ELR (cell line): ENCODE data around the gene DACH1.

Source experiments
- DNase-seq: peaks from one replicate; pipeline ENCODE4 v3.0.0-alpha.2; 2015; ENCODE audit warnings: low read depth

The DACH1 gene

DNA sequence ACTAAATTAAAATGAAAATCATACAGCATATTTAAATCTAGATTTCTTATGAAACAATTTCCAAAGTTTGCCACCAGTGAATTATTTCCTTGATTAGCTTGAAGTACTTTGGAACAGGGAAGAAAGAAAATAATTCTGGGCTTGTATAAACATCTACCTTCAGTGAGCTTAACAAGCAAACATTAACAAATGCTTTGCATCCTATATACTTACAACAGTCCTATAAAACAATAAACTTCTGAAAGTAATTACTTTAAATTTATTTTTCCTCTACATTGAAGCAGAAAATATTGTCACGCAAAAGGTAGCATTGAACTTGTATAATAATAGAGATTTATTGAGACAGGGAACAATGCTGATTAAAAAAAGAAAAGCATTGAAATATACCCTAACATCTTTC is 164.8 kb downstream of the DACH1 start:
- DNase-seq = no peak

DNA sequence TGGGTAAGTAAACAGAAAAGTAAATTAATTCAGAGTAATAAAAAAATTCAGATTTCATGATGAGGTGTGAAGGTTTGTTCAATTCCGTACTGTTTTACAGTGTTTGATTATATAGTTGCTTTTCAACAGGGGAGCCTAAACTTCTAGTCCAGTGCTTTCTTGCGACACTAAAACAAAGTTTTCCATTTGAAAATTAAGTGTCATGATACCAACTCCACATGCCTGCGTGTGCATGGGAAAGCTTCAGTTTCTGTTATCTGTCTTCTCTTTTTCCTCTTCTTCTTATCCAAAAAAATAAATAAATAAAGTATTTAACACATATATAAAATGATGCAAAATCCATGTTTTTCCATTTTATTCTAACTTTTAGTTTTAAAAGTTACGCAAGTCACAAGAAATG is 165.3 kb downstream of the DACH1 start:
- DNase-seq = no peak

DNA sequence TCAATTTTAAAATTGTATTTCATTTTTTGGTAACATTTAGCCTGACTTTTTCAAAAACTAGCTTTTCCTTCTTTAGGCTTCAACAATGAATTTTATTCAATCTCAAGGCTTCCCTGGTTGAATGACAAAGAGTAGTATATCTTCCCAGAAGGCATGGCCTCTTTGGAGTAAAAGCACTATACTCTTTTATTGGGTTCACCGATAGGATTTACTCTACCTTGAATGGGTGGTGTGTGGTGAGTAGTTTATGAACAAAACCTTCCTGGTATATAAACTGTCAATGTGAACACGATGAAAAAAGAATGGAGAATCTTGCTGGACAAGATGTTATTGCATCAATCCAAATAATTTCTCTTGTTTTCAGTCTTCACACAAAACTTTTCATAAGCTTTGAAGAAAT is 167.7 kb downstream of the DACH1 start:
- no peak for DNase-seq

DNA sequence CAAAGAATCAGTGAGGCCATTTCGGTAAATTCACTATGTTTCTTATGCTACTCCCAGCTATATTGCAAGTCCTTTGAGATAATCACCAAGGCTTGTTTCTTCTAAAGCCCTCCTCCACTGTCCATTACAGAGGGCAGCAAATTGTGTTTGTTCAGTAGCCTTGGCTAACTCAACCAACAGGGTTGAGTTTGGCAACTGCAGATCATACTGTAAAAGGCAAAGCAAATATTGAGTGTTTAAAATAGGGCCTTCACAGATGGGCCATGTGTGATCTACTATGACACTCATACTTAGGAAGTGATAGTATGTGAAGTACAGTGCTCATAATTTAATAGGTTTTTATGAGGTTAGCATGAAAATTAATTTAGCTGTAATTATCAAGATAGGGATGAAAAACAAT is 171.3 kb downstream of the DACH1 start:
- no peak for DNase-seq

DNA sequence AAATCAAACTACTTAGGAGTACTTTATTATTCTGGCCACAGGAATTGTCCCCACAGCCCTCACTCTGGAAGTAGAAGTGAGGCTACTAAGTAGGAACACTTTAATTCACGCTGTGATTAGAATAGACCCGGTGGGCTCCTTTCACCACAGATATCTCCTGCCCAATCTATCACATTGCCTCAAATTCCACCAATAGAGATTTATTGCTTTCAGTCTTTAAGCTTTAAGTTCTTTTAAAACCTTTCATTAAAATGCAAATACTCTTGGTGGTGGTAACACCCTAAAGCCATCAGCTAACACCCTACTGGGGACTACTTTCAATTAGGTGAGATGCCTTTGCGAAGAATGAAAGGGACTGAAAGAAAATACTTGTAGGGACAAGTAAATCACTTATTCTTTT is 181.9 kb downstream of the DACH1 start:
- no peak for DNase-seq

DNA sequence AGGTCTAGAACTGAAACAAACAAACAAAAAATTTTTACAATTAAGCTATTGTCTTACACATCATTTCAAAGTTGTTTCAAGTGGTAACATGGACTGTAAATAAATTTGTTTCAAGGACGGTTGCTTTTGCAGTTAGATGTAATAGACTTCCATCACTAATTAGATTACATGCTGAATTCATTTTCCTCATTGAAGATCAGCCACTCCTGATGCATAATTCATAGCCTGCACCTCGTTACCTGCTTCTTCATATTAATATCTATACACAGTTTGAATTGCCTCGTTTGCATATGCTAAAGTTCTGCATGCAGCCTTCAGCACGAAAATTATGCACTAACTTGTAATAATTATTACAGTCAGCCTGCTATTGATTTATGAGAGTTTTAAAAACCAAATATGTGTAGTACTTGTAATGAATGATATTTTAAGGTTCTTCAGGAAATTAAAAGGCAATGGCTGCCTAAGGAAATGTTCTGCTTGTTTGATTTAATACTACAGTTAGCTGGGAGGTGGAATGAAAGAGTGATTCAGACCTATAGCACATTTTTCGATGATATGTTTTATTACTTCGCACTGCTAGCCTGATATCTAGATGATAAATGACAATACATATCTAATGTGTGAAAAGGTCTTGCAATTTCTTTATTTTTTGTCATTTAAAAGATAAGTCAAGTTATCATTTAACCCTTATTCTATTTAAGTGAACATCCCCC is 184.9 kb downstream of the DACH1 start:
- DNase-seq = no peak

DNA sequence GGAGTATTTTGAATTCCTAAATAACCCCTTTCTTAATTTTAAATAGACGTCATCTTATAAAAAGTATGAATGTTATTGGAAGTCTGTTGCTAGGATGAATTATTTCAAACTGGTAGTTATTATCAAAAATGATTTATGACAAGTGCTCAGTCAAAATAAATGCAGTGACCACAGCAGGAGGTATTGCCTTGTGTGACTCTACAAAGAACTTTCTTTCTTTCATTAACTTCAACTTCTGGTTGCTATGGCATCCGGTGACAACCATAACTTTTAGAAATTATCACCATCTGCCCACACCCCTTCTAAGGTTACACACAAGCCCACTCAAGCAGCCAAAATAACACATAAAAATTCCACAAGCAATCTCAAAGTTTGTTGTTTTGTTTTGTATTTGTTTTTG is 189.9 kb downstream of the DACH1 start:
- DNase-seq = no peak

DNA sequence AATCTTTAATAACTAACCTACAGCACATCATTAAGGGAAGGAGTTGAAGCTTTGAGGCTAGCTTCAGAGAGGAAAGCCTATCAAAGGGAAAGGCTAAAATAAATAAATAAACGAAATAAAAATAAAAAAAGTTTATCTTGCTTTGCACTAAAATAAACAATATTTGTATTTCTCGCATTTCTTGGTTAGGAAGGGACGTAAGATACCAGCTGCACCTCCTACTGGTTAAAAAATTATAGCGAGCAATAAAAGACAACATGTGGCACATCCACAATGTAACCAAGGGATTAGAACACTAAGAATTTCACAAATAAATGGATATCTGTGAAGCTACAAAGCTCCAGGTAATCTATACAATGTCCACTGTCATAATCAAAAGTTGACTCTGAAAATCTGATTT is 194.5 kb downstream of the DACH1 start:
- DNase-seq = no peak

DNA sequence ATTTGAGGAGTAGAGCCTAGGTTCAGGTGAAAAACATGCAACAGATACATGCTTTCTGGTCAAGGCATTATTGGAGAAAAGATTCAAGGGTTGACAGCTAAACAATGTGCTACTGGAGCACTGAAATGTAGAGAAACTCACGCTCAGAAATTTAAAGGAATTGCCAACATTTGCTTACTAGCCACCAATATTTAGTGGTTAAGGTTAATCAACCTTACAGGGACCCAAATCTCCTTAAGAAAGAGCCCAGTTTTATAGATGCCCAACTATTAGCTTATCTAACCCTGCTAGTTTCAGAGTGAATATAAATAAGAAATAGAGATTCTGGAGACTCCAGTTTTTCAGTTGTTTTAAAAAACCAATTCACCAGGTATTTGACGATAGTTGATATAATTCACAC is 203.6 kb downstream of the DACH1 start:
- DNase-seq = peak; percentile 2

DNA sequence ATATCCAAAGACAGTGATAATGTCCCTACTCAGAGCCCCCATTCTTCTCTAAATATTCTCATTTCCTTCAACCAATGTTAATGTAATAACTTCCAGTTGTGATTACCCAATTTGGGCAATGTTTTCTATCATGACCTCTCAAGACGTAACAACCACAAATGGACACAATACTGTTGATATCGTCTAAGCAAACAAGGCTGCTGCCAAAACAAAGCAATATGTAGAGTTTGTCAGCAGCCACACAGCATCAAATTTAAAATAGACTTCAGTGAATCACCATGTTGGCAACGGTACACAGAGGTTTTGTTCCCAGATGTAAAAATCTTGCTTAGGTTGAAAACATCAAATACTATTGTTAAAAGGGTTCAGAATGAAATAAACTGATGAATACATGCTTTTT is 205.1 kb downstream of the DACH1 start:
- DNase-seq = peak; percentile 6

DNA sequence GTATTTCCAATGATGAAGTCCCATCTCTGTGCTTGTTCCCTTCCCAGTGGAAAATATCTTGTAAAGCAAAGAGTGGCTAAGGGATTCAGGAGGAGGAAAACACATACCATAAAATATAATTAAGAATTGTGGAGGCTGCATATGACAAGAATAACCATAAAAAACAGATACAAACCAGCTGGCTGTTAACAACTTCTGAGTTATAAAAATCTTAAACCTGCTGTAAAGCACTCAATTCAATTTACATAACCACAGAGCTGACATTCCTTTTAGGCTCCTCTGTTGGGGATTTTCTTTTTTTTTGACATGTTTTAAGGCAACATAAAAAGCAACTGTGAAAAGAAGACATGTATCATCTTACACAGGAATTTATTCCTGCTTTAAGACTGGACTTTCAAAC is 207.6 kb downstream of the DACH1 start:
- DNase-seq = no peak

DNA sequence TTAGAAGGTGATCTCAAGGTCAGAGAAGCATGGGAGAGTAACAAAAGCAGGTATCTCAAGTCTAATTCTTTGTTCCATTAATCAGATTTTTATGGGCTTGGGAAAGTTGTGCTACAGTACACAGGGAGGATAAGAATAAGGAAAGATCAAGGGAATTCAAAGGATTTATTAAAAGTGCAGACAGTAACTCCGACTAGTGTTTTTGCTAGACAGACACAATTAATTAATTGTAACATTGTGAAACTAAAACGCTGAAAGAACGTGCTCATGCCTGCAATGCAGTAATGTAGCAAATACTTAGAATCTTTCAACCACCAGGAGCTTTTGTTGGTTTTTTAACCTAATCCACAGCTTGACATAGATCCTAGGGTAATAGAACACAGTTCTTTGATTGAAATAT is 221.5 kb downstream of the DACH1 start:
- no peak for DNase-seq

DNA sequence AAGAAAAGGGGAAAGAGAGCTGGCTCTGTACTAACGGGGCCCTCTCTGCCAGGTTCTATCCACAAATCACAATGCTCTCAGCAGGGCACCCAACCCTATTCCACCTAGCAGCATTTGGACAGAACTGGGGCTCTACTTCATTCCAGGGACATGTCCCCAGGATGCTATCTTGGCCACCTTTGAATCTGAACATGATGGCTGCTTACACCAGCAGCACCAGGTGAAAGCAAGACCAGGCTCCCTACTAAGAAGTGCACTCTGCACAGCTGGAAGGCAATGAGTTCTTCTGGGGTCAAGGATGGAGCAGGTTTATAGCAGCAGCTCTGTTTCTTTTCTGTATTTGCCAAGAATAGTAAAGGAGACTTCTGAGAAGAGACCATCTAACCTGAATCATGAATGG is 222.4 kb downstream of the DACH1 start:
- DNase-seq = no peak

DNA sequence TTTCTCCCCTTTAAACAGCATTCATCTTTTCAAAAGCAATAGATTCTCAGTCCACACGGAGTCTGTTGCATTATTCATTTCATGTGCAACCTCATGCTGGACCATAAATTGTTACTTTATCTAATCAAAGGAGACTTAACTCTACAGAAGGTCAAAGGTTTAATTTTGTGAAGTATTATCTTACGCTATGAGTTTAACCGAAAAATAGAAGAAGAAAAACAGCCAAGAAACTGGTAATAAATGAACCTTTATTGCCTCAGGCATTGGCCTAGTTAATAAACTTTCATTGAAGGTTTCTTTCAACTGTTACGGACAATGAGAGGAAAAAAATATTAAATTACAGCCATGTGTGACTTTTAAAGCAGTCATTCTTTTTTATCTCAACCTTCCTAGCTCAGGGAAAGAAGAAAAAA is 223.6 kb downstream of the DACH1 start:
- no peak for DNase-seq

DNA sequence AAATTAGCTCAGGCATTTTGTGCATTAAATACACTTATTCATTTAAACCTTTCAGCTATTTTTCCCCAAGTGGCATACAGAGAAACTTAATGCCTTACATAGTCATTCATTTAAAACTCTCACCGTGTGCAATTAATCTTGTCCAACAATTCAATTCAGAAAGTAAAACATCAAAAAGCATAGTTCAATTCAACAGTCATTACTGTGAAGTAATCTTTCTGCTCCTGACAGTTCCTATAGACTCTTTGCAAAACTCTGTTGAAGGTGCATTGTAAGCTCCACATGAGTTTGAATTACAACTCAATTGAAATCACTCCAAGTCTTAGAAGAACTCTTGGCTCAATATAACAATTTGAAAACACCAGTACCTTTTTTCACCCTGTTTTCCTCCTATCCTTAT is 228.3 kb downstream of the DACH1 start:
- no peak for DNase-seq

DNA sequence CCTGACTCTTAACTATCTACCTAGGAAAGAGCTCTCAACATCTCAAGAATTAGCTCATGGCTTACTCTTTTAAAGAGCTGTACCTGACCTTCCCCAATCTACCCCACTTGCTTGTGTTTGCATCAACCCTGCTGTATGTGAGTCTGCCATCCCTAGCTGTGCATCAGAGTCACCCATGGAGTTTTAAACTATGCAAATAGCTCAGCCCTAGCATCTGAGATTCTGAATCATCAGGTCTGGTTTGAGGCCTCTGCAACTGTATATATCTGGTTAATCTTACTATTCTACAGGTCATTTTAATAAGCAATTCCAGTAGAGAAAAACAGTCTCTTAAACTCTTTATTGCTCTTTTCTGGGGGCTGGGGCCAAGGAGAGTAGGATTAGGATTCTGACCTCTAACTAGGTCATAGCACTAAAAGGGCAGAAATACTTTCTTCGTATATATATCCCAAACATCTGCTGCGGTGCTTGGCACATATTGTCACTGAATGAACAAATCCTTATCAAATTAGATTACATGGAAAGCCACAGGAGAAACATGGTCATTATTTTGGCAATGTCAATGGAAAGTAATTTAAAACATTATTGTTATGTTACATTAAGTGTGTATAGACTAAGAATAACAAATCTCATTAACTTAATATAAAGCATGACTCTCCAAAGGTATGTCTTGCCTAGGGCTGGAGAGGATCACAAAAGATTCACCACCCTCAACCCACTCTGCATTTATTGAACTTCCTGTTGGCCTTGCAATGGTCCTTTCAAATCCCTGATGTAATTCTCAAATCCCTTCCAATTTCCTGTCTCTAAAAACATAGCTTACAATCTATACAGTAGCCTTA is 232.2 kb downstream of the DACH1 start:
- DNase-seq = peak; percentile 31

DNA sequence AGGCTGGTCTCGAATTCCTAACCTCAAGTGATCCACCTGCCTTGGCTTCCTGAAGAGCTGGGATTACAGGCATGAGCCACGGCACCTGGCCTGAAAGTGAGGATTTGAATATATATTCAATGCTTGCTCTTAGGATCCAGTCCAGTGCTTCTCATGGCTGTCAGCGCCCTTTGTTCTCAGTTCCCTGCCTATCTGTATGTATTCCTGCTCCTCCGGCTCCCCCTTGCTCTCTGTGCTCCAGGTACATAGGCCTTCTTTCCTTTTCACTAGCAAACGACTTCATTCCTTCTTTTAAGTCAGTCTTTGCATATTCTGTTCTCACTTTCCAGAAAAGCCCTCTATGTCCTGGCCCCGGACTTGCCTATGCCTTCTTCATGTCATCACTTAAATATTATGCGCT is 232.8 kb downstream of the DACH1 start:
- DNase-seq = no peak

DNA sequence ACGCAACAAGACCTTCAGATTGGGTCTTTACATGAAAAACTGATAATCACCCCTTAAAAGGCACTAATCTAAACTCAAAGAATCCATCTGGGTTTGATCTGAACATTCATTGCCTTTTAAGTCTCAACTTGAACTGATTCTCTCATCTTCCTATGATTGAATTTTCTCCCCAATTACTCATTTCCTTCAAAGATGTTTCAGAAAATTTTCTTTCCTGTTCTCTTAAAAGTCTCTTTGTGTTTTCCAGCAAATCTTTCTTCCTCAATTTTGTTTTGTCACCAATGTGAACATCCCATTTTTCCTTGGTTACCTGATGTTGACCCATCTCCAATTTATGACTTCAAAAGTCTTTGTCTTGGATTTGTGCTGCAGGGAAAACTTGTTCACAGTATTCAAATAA is 234.3 kb downstream of the DACH1 start:
- peak; percentile 9 for DNase-seq

DNA sequence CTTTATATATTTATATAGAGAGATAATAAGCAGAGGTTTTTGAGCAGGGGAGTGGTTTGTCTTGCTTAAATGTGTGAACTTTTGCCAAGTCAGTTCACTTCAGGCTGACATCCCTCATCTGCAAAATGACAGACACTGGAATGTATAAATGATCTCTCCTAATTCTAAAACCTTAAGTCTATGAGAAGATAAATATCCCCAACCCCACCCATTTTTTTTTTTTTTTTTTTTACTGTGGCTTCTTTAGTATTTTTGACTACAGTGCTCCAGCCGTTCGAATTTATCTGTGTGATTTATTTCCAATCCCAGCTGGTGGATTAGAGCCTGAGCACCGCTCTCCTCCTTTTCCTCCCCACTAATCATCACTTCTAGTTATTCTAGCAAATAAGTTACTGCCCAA is 234.8 kb downstream of the DACH1 start:
- DNase-seq = no peak

DNA sequence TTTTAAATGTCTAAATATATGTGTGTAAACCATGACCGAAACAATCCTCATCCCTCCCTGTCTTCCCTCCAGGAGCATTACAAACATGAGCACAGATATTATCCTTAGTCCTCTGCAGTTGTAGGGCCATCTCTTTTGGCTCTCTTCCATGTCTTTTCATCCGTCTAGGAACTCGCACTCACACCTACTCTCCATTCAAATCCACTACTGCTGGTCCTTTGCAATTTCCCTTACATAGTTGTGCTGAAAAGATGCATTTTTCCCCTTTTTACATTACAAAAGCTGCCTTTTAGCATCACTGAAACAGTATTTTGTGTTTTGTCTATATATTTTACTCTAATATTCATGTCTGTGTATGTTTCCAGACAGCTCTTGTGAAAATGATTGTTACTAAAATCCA is 237.8 kb downstream of the DACH1 start:
- DNase-seq = no peak

DNA sequence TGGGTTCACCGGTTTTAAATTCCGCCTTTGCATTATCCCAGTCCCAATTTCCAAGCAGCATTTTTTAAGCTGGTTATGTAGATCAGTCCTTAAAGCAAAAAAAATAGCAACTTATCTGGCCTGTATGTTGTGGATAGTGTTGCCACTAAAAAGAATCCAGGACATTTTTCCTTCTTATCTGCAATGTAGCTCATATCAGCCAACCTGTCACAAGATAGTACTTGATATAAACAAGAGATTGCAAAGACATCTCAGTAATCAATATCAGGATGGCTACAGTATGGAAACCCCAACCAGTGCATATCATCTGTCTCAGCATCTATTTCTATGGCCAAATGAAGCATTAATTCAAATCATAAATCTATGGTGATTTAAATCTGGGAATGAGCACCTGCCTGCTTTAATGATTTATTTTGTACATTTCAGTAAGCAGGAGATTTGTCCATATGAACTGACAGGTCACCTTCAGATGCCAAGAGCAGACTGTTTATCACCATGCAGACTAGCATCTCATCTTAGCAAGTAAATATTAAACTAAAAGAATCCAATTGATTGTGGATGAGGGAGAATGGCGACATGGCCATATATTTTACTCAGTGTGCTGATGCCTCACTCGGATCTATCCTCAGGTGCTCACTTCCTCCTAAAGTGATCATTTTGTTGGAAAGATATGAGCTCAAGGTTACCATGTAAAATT is 240.4 kb downstream of the DACH1 start:
- no peak for DNase-seq

DNA sequence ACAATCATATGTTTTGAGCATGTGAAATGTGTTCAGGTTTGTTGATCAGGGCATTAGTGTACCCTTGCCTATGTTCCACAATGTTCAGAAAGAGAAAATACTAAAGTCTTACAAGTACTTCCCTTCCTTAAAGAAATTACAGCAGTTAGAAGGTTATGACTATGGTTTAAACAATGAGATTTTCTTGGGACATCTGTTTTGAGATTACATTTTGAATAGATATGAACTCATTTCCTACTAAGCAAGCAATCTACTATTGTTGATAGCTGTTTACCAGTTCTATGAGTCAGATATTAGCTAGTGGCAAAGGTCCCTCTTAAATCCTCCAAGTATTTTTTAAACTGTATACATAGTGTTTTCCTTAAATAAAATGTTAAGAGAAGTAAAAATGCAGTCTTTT is 241.3 kb downstream of the DACH1 start:
- DNase-seq = peak; percentile 69
